Endodermal cell (in vitro differentiated cells): ENCODE measurements around the gene SERBP1. TPM values are rescaled to one million over a fixed set of nuclear protein-coding genes. Genes with fewer than 3 reads are reported as not detected.

ENCODE experiments used
- DNase-seq: peaks from one replicate; pipeline ENCODE4 v3.0.0-alpha.2; 2017
- H3K27ac ChIP-seq: 2 replicates; pipeline ENCODE4 v1.5.1; 2013; ENCODE audit warnings: mild to moderate bottlenecking, low read depth, low read length, moderate library complexity
- H3K27me3 ChIP-seq: 2 replicates; pipeline ENCODE4 v1.6.1; 2013; ENCODE audit warnings: mild to moderate bottlenecking, low read length, moderate library complexity; ENCODE audit not compliant: insufficient read depth, control insufficient read depth, poor library complexity, severe bottlenecking
- H3K36me3 ChIP-seq: 2 replicates; pipeline ENCODE4 v1.7.0; 2013; ENCODE audit warnings: mild to moderate bottlenecking, low read length, moderate library complexity; ENCODE audit not compliant: control insufficient read depth, insufficient read depth
- H3K4me1 ChIP-seq: one replicate; pipeline ENCODE4 v1.7.0; 2013; ENCODE audit warnings: low read length; ENCODE audit not compliant: control insufficient read depth, insufficient read depth
- H3K4me3 ChIP-seq: 2 replicates; pipeline ENCODE4 v1.5.1; 2013; ENCODE audit warnings: mild to moderate bottlenecking, low read length, moderate library complexity
- H3K9ac ChIP-seq: 2 replicates; pipeline ENCODE4 v1.6.1; 2013; ENCODE audit warnings: mild to moderate bottlenecking, low read length, moderate library complexity; ENCODE audit not compliant: poor library complexity, severe bottlenecking; ENCODE audit errors: extremely low read depth
- H3K9me3 ChIP-seq: 2 replicates; pipeline ENCODE4 v1.6.1; 2013; ENCODE audit warnings: mild to moderate bottlenecking, low read length, moderate library complexity; ENCODE audit not compliant: control insufficient read depth
- H3K27ac Mint-ChIP-seq: 2 replicates; pipeline ENCODE4 v1.8.0; 2020; ENCODE audit warnings: mixed read lengths
- H3K27me3 Mint-ChIP-seq: 2 replicates; pipeline ENCODE4 v1.8.0; 2021; ENCODE audit warnings: mild to moderate bottlenecking, mixed read lengths; ENCODE audit not compliant: insufficient read depth
- H3K36me3 Mint-ChIP-seq: 2 replicates; pipeline ENCODE4 v1.8.0; 2020; ENCODE audit warnings: low read depth, mixed read lengths
- H3K4me1 Mint-ChIP-seq: 2 replicates; pipeline ENCODE4 v1.8.0; 2020; ENCODE audit warnings: mixed read lengths
- H3K4me3 Mint-ChIP-seq: 2 replicates; pipeline ENCODE4 v1.8.0; 2020; ENCODE audit warnings: mild to moderate bottlenecking, moderate library complexity, mixed read lengths
- H3K9me3 Mint-ChIP-seq: 2 replicates; pipeline ENCODE4 v1.8.0; 2020; ENCODE audit warnings: mild to moderate bottlenecking, mixed read lengths
- WGBS, 2 experiments: methylation state at CpG; one replicate each; pipeline versions ENCODE4 v1.1.5 to v1.1.7; 2013; ENCODE audit warnings: missing lambda C conversion rate in 2 of 2, mixed read lengths in 1 of 2; ENCODE audit not compliant: insufficient coverage in 1 of 2, insufficient read length in 1 of 2; 5-methylcytosine and 5-hydroxymethylcytosine counted together
- total RNA-seq, 2 donors: library from RNA; stranded (reverse); fragmentation: NEBNext Ultra II Directional in 1 of 2; extraction: Animal tissue kit (Norgen Biotek cat#: 25700) in 1 of 2; gene quantifications; 2 replicates in 1 of 2; 3 replicates in 1 of 2; pipeline ENCODE4 v1.2.1, GENCODE V29; 2021
- TF ChIP-seq, protein P1 (sequence below): fragments of 200-600 bp; sonication (generic); conservative IDR thresholded peaks from 2 replicates; pipeline ENCODE4 v1.5.0; 2021; ENCODE audit warnings: antibody characterized with exemption, mild to moderate bottlenecking

Gene SERBP1
- total RNA-seq, 2 donors from 2014 or later, result 312 to 331 TPM

DNA sequence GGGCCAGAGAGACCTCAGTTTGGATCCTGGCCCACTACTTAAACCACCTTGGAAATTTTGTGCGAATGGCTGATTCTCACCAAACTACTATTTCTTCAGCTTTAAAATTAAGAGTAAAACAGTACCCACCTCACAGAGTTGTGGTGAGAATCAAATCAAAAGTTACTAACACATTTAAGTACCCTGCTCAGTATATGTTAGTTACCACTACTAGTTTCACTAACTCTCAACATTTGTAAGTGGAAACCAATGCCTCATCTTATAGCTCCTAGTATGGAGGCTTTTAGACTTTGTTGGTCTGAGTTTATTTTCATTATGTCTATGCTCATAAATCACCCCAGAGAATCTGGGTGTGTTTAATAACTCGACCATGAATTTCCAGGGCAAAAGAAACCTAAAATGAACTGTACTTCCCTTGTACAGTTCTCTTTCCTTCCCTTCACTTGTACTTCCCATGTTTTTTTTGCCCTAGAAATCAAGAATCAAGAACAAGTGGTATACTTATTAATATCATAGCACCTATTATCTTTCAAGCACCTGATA lies 11.6 kb upstream of the SERBP1 start:
- H3K4me3 Mint-ChIP-seq, result no peak overlapping the region
- WGBS, 2 experiments, result 90 to 98% methylated on average over 2 of the region's 2 CpGs
- no peak for DNase-seq
- no peak overlapping the region for H3K27ac Mint-ChIP-seq
- no peaks in the 10 kb centered on the region for H3K36me3 ChIP-seq
- H3K9me3 ChIP-seq, result no peaks in the 10 kb centered on the region
- H3K27me3 Mint-ChIP-seq, result peaks cover 14% of the 10 kb centered on the region
- no peaks in the 10 kb centered on the region for H3K9me3 Mint-ChIP-seq
- no peak overlapping the region for H3K9ac ChIP-seq
- TF ChIP-seq, protein P1, sequence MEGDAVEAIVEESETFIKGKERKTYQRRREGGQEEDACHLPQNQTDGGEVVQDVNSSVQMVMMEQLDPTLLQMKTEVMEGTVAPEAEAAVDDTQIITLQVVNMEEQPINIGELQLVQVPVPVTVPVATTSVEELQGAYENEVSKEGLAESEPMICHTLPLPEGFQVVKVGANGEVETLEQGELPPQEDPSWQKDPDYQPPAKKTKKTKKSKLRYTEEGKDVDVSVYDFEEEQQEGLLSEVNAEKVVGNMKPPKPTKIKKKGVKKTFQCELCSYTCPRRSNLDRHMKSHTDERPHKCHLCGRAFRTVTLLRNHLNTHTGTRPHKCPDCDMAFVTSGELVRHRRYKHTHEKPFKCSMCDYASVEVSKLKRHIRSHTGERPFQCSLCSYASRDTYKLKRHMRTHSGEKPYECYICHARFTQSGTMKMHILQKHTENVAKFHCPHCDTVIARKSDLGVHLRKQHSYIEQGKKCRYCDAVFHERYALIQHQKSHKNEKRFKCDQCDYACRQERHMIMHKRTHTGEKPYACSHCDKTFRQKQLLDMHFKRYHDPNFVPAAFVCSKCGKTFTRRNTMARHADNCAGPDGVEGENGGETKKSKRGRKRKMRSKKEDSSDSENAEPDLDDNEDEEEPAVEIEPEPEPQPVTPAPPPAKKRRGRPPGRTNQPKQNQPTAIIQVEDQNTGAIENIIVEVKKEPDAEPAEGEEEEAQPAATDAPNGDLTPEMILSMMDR, result no peak
- no peak overlapping the region for H3K4me3 ChIP-seq
- H3K27me3 ChIP-seq, result peaks cover 17% of the 10 kb centered on the region
- H3K36me3 Mint-ChIP-seq, result no peaks in the 10 kb centered on the region
- H3K4me1 ChIP-seq, result peaks cover 7% of the 10 kb centered on the region
- H3K4me1 Mint-ChIP-seq, result peaks cover 19% of the 10 kb centered on the region
- H3K27ac ChIP-seq, result no peak overlapping the region

DNA sequence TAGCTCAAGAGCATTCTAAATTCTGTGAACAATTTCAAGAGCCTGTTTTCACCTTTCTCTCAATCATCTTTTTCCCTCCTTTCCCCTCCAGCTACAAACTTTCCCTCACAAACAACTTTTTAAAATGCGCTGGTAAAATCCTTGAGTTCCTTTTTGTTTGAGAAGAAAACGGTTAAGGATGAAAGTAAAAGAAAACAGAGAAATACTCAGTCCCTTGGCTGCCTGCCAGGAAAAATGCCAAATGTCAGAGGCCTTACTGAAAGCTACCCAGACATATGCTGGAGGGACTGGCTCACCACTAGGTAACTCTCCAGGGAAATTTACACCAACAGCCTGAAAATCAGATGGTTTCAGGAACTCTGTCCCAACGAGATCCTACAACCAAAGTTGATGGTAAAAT lies 11.0 kb upstream of the SERBP1 start:
- H3K9me3 Mint-ChIP-seq, result no peaks in the 10 kb centered on the region
- H3K27me3 ChIP-seq, result peaks cover 10% of the 10 kb centered on the region
- peaks cover 8% of the 10 kb centered on the region for H3K27me3 Mint-ChIP-seq
- TF ChIP-seq, protein P1, result no peak
- no peak overlapping the region for H3K27ac Mint-ChIP-seq
- H3K4me1 Mint-ChIP-seq, result peaks cover 19% of the 10 kb centered on the region
- H3K27ac ChIP-seq, result no peak overlapping the region
- H3K4me1 ChIP-seq, result peaks cover 7% of the 10 kb centered on the region
- 68 to 81% methylated on average over 3 of the region's 3 CpGs for WGBS, 2 experiments
- no peak overlapping the region for H3K9ac ChIP-seq
- no peaks in the 10 kb centered on the region for H3K36me3 Mint-ChIP-seq
- H3K4me3 Mint-ChIP-seq, result no peak overlapping the region
- DNase-seq, result no peak
- H3K36me3 ChIP-seq, result no peaks in the 10 kb centered on the region
- H3K9me3 ChIP-seq, result no peaks in the 10 kb centered on the region
- no peak overlapping the region for H3K4me3 ChIP-seq

DNA sequence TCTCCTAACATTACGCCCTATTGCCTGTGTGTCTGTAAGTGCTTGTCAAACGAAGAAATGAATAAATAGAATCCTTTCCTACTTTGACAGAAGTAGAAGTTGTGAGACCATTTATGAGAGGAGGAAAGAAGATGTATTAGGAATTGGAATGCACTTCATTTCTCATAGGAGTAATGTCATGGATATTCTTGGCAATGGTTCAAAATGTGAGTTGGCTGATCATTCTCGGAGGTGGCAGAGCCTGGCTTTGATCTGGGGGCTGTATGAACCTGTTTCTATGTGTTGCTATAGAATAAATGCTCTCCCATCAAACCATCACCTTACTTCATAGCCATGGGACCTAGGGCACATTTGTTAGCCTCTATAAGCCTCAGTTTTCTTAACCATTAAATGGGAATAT lies 10.1 kb upstream of the SERBP1 start:
- no peak overlapping the region for H3K4me3 ChIP-seq
- Mint-ChIP-seq H3K36me3 (no peaks in the 10 kb centered on the region), H3K27ac (no peak overlapping the region), H3K4me3 (no peak overlapping the region), H3K4me1 (peaks cover 19% of the 10 kb centered on the region), H3K27me3 (peaks cover 4% of the 10 kb centered on the region), H3K9me3 (no peaks in the 10 kb centered on the region)
- H3K27ac ChIP-seq, result no peak overlapping the region
- no peak for DNase-seq
- 83 to 95% methylated on average over 1 to 3 of the region's 3 CpGs for WGBS, 2 experiments
- H3K36me3 ChIP-seq, result no peaks in the 10 kb centered on the region
- TF ChIP-seq, protein P1, result no peak
- H3K9ac ChIP-seq, result no peak overlapping the region
- no peaks in the 10 kb centered on the region for H3K9me3 ChIP-seq
- H3K4me1 ChIP-seq, result peaks cover 7% of the 10 kb centered on the region
- H3K27me3 ChIP-seq, result peaks cover 6% of the 10 kb centered on the region
